ENCODE data around the gene PIP5K1A. TPM values are rescaled to one million over a fixed set of nuclear protein-coding genes. Genes with fewer than 3 reads are reported as not detected.

The PIP5K1A gene
- total and polyA plus RNA-seq, 2 experiments from 2014 or later, result 17.3 to 45.7 TPM

- WGBS (ENCODE audit: low lambda C conversion rate, missing lambda C conversion rate), result 7% methylated on average over 14 of the region's 15 CpGs
- DNase-seq (ENCODE audit: low spot score), result peak; percentile 54
These were observed 31.8 kb upstream of the PIP5K1A start for GRCh38 chr1:151166505-151166956.

DNA sequence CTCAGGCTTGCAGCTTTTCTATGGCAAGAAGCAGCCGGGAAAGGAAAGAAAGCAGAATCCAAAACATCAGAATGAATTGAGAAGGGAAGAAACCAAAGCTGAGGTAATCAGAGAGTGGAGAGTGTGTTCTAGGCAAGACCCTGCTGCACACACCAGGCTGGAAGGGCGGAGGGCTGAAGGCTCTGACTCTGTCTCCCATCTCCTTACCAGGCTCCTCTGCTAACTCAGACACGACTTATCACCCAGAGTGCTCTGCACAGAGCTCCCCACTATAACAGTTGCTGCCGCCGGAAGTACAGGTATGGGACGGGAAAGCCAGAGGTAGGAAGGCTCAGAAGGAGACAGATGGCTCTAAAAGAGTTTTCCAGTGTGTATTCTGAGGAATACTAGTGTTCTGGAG, 31.2 kb upstream of the PIP5K1A start:
- WGBS (ENCODE audit: low lambda C conversion rate, missing lambda C conversion rate), result 90% methylated on average over 6 of the region's 6 CpGs
- peaks cover 37% of the 10 kb centered on the region for H3K79me2 ChIP-seq
- no peaks in the 10 kb centered on the region for H3K9me2 ChIP-seq (replicated peaks; ENCODE audit: insufficient read depth)
- H3K4me3 ChIP-seq, result peak overlapping the region; percentile 56
- peak overlapping the region; percentile 75 for H3K27ac ChIP-seq
- H3K36me3 ChIP-seq (replicated peaks; ENCODE audit: insufficient read depth, low read depth), result no peaks in the 10 kb centered on the region
- H3K27me3 ChIP-seq, result no peaks in the 10 kb centered on the region
- H2AFZ ChIP-seq, result no peak overlapping the region
- no peak for DNase-seq (ENCODE audit: low spot score)
- H3K4me1 ChIP-seq (ENCODE audit: insufficient read depth), result peaks cover 15% of the 10 kb centered on the region
- H4K20me1 ChIP-seq (ENCODE audit: insufficient read depth, poor library complexity, severe bottlenecking), result no peaks in the 10 kb centered on the region
- TF ChIP-seq, protein P1, sequence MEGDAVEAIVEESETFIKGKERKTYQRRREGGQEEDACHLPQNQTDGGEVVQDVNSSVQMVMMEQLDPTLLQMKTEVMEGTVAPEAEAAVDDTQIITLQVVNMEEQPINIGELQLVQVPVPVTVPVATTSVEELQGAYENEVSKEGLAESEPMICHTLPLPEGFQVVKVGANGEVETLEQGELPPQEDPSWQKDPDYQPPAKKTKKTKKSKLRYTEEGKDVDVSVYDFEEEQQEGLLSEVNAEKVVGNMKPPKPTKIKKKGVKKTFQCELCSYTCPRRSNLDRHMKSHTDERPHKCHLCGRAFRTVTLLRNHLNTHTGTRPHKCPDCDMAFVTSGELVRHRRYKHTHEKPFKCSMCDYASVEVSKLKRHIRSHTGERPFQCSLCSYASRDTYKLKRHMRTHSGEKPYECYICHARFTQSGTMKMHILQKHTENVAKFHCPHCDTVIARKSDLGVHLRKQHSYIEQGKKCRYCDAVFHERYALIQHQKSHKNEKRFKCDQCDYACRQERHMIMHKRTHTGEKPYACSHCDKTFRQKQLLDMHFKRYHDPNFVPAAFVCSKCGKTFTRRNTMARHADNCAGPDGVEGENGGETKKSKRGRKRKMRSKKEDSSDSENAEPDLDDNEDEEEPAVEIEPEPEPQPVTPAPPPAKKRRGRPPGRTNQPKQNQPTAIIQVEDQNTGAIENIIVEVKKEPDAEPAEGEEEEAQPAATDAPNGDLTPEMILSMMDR (IDR thresholded peaks at IDR 0.05; ENCODE audit: poor library complexity), result no peak
- TF ChIP-seq EZH2phosphoT487 (IDR thresholded peaks at IDR 0.05; ENCODE audit: low read depth, severe bottlenecking, unreplicated experiment) (no peak), EZH2 (IDR thresholded peaks at IDR 0.05; ENCODE audit: borderline replicate concordance) (no peak)
- H3K9me3 ChIP-seq (ENCODE audit: low read depth), result no peaks in the 10 kb centered on the region
- peak overlapping the region; percentile 81 for H3K4me2 ChIP-seq

More at GRCh38 chr1:151166505-151166956, 31.8 kb upstream of the PIP5K1A start:
- Histone ChIP-seq H3K9me2 (replicated peaks; ENCODE audit: insufficient read depth) (no peaks in the 10 kb centered on the region), H3K4me2 (peak overlapping the region; percentile 81), H3K4me3 (peak overlapping the region; percentile 56), H3K27ac (peak overlapping the region; percentile 75), H4K20me1 (ENCODE audit: insufficient read depth, poor library complexity, severe bottlenecking) (no peaks in the 10 kb centered on the region), H3K79me2 (peaks cover 37% of the 10 kb centered on the region), H3K4me1 (ENCODE audit: insufficient read depth) (peaks cover 15% of the 10 kb centered on the region), H2AFZ (peak overlapping the region; percentile 64), H3K36me3 (replicated peaks; ENCODE audit: insufficient read depth, low read depth) (no peaks in the 10 kb centered on the region), H3K27me3 (no peaks in the 10 kb centered on the region), H3K9me3 (ENCODE audit: low read depth) (no peaks in the 10 kb centered on the region)
- TF ChIP-seq, protein P1 (IDR thresholded peaks at IDR 0.05; ENCODE audit: poor library complexity), result no peak
- TF ChIP-seq EZH2 (IDR thresholded peaks at IDR 0.05; ENCODE audit: borderline replicate concordance) (no peak), EZH2phosphoT487 (IDR thresholded peaks at IDR 0.05; ENCODE audit: low read depth, severe bottlenecking, unreplicated experiment) (no peak)

- Histone ChIP-seq H3K9me3 (ENCODE audit: low read depth) (no peaks in the 10 kb centered on the region), H3K36me3 (replicated peaks; ENCODE audit: insufficient read depth, low read depth) (no peaks in the 10 kb centered on the region), H2AFZ (no peak overlapping the region), H3K4me2 (no peak overlapping the region), H3K4me1 (ENCODE audit: insufficient read depth) (peaks cover 6% of the 10 kb centered on the region), H3K4me3 (no peak overlapping the region), H3K27ac (no peak overlapping the region), H4K20me1 (ENCODE audit: insufficient read depth, poor library complexity, severe bottlenecking) (no peaks in the 10 kb centered on the region), H3K9me2 (replicated peaks; ENCODE audit: insufficient read depth) (no peaks in the 10 kb centered on the region), H3K79me2 (peaks cover 14% of the 10 kb centered on the region), H3K27me3 (no peaks in the 10 kb centered on the region)
- TF ChIP-seq EZH2phosphoT487 (IDR thresholded peaks at IDR 0.05; ENCODE audit: low read depth, severe bottlenecking, unreplicated experiment) (no peak), EZH2 (IDR thresholded peaks at IDR 0.05; ENCODE audit: borderline replicate concordance) (no peak)
- TF ChIP-seq, protein P1 (IDR thresholded peaks at IDR 0.05; ENCODE audit: poor library complexity), result no peak
- WGBS (ENCODE audit: low lambda C conversion rate, missing lambda C conversion rate), result 93% methylated on average over 5 of the region's 5 CpGs
- no peak for DNase-seq (ENCODE audit: low spot score)
These were observed 27.2 kb upstream of the PIP5K1A start for GRCh38 chr1:151171190-151171589.
